Occipital lobe (tissue), 2 donors: Measurements from ENCODE around the gene CA7. TPM values are rescaled to one million over a fixed set of nuclear protein-coding genes. Genes with fewer than 3 reads are reported as not detected.

Source experiments
- DNase-seq: peaks from one replicate; lab custom pipeline; 2025; lab: John Stamatoyannopoulos, UW
- total RNA-seq: library from RNA; depleted of rRNA; stranded (reverse); fragments of >200 nt; gene quantifications from one replicate; pipeline ENCODE4 v1.2.3, GENCODE V29; 2014

Gene CA7
- not detected for total RNA-seq

DNA sequence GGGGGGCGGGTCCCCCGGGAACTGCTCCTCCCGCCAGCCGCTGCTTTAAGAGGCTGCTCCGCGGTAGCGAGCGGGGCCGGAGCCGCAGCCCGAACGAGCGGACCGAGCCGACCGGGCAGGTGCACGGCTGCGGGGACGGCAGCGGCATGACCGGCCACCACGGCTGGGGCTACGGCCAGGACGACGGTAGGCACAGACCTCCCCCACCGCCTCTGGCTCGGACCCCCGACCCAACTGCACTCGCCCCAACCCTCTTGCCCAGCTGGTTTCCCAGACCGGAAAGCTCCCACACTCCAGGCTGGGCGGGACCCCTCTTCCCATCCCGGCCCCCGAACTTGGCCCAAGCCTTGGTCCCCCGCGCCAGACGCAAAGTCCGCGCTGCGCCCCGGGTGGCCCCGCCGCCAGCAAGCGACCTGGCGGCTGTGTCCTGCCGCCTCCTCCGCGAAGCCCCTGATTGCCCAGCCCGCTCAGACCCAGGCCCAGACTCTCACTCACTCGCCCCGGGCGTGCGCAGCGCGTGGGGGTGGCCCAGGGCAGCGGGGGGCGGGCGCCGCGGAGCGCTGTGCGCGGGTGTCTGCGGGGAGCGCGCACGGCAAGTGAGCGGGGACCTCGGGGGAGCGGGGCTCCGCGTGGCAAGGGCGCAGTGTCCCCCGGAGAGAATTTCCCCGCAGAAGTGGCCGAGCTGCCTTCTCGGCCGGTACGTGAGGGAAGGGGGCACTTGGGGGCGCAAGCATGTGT lies at the start of gene CA7:
CA7 (plus strand) TSS at position 73 of the 738 bp plus-strand sequence; CDS start at position 147, 74 bp downstream.
- DNase-seq = peak; percentile 13

DNA sequence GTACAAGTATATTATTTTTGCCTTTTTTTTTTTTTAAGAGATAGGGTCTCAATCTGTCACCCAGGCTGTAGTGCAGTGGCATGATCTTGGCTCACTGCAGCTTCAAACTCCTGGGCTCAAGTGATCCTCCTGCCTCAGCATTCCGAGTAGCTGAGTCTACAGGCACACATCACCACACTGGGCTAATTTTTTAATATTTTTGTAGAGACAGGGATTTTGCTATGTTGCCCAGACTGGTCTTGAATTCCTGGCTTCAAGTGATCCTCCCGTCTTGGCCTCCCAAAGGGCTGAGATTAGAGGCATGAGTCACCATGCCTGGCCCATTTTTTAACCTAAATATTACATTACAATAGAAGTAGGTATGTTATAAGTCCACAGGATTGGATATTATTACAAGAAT lies 46.1 kb upstream of the CA7 start:
- no peak for DNase-seq

DNA sequence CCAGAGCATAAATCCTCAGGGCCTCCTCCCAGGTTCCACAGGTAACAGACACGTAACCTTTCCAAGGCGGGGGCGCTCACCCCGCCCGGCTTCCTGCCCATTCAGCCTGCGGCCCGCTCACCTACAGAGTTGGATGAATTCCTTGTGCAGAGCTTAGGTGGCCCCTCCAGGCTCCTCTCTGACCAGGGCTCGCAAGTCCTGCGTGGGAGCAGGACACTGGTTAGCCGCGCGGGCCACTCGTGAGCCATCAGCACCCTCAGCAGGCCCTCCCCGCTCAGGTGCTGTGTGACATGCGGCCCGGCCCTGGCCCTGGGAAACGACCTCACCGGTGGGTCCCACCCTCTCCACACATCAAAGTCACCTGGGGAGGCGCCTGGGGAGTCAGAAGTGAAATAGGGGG lies 43.4 kb upstream of the CA7 start:
- DNase-seq = no peak

DNA sequence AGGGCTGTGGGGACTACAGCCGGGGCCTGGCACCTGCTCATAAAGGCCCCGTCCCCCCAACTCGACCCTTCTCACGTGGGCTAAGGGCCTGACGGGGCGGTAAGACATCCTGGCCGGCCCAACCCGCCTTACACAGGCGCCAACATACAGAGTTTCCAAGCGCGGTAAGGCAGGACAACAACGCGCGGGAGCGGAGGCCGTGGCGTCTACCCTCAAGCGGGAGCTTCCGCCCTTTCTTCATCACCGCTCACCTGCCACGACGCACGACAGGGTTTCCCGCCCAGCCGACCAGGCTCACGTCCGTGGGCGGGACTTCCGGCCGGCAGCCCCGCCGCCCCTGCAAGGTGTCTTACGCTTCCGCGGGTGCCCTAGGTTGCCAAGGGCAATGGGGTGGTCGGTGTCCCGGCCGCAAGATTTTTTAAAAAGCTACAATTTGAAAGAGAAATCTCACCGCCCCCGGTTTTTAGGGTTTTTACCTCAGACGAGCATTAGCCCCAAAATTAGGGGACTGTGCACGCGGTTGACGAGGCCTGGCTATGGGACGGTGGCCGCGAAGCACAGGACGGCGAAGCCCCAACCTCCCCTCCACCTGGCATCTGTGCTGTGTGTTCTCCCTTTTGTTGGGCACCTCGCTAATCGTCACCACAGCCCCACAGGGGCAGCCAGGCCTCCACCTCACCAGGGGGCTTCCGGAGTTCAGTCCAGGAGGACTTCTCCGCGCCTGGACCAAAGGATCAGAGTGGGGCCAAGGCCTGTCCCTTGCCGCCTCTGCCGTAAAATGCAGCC lies 42.7 kb upstream of the CA7 start, which contains the start of gene TERB1:
TERB1 (minus strand) TSS at position 265 of the 786 bp plus-strand sequence. CDS start 4,786 bp downstream, outside the sequence.
- DNase-seq = no peak

DNA sequence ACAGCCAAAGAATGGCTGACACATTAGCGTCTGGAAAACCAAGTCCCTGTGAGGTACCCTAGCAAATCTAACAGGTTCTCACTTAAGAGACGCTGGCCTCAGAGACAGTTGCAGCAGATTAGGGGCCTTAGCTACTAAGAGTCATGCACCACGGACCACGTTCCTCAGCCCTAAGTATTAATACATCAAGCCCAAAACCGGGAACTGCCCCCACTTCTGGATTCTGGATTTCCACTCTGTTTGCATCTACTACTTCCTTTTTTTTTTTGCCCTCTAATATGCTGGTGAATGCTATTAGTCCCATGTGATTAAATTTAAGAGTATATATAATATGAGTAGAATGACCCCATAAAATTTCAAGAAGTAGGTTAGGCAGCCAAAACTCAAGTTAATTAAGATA lies 42.1 kb upstream of the CA7 start:
- no peak for DNase-seq

DNA sequence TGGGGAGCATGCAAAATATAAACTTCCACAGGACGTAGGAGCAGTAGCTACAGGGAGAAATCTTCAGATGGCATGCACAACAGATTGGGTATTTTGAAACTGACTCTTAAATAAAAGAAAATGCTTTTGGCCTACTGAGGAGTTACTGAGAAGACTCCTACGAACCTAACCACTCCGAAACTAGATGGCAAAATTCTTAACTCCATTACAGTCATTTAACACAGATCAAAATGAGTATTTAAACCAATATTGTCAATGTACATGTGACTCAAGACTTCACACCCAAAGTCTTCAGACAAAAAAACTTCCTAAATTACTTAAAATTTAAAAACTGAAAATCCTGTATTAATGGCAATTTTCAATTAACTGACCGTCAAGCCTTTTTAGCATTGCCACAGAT lies 34.4 kb upstream of the CA7 start:
- DNase-seq = no peak

DNA sequence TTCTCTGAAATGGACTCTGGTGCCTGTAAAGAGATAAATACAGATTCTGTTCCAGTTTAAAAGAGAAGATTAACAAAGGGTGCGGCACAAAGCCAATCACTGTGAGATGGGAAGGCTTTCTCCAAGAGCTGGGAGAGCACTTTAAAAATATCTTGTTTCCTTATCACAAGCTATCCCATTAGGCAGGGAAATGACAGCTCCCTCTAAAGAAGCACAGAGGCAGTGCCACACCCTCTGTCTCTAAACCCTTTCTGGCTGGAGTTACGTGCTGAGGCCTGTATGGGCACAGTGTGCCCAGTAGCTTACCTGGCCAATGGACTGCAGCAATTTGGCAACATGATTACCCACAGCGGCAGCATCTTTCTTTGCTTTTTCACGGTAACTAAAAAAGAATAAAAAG lies 33.8 kb upstream of the CA7 start:
- no peak for DNase-seq

DNA sequence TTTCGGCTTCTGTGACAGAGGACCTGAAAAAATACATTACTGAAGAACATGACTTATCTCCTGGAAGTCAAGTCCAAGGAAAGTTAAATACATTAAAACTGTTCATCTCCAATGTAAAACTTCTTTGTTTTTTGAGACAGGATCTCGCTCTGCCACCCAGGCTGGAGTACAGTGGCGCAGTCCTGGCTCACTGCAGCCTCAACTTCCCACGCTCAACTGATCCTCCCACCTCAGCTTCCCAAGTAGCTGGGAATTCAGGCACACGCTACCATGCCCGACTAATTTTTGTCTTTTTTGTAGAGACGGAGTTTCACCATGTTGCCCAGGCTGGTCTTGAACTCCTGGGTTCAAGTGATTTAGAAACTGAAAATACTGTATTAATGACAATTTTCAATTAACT lies 33.2 kb upstream of the CA7 start:
- no peak for DNase-seq

DNA sequence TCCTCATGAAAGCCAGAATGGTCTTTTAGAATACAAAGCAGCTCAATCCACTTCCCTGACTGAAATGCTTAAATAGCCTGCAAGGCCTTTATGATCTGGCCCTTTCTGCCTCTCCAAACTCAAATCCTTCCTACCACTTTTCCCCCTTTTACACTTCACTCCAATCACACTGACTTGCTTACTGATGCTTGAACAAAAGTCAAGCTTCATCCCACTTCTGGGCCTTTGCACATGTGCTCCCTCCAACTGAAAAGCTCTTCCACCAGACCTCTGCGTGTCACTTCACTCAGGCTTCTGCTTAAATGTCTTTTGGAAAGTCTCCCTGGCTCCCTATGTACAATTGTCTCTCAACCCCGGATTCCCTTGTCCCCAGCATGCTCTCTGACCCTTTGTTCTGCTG lies 29.5 kb upstream of the CA7 start:
- no peak for DNase-seq

DNA sequence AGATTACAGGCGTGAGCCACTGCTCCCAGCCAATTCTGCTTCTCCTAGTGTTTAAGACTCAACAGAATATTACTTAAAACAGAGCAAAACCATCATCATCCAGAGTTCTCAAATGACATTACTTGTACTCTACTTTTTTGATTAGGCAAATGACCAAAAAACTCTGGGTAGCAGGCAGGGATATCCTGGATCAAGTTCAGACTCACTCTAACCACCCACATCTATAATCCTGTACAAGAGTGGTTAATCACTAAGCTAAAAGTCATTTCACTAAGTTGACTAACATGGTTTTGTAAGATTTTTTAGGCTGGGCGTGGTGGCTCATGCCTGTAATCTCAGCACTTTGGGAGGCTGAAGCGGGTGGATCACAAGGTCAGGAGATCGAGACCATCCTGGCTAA lies 20.2 kb upstream of the CA7 start:
- no peak for DNase-seq

DNA sequence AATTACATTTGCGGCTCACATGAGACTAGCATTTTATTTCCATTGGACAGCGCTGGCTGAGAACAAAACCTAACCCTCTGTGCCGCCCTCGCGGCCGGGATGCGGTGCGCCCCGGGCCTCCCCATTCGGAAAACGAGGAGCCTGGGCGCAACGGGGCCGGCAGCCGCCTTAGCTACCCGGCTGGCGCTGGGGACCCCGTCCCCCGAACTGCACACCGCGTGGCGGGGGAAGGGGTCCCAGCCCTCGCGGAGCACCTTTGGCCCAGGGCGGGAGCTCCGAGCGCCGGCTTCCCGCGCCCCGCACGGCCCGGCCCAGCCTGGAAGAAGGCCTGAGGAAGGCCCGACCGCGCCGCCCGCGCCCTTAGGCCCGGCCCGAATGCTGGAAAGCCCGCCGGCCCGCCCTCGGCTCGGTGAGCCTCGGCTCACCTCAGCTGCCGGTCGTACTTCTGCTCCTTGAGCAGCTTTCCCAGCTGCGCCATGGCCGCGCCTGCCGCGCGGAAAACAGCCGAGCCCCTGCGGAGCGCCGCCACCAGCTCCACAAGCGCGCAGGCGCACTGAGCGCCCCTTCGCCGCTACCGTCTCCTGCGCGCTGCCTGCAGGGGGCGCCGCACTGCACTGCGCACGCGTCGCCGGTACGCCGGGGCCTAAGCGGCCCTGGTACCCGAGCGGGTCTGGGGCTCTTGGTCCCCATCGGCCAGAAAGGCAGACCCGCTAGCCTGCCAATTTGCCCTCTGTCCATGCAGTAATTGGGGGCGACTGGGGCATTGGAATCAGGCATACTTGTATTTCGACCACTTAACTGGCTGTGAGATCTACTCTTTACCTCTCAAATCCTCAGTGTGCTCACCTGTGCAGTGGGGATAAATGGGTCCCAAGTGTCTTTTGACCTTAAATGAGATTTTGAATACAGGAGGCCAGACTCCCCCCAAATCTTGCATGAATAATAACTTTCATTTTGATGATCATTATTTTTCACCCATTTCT lies 13.5 kb upstream of the CA7 start, which contains the start of gene NAE1:
NAE1 (minus strand) TSS at position 555 of the 983 bp plus-strand sequence; CDS start at position 478, 77 bp downstream.
- DNase-seq = peak; percentile 77

DNA sequence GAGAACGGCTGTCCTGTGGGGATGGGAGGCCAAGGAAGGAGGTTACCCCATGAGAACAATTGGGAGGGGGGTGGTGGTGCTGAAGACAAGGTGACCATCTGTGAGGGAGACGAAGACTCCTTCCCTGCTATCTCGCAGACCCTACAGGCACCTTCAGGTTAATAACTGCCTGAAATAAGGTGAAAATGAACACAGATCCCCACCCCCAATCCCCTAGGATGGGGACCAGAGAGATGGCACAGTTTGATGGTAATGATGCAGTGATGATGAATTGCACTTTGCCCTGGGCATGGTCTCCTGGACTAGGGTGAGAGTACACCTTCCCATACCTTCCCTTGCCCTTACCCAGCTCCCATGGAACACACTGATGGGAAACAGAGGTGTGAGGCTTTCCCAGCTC lies 12.0 kb upstream of the CA7 start:
- no peak for DNase-seq

DNA sequence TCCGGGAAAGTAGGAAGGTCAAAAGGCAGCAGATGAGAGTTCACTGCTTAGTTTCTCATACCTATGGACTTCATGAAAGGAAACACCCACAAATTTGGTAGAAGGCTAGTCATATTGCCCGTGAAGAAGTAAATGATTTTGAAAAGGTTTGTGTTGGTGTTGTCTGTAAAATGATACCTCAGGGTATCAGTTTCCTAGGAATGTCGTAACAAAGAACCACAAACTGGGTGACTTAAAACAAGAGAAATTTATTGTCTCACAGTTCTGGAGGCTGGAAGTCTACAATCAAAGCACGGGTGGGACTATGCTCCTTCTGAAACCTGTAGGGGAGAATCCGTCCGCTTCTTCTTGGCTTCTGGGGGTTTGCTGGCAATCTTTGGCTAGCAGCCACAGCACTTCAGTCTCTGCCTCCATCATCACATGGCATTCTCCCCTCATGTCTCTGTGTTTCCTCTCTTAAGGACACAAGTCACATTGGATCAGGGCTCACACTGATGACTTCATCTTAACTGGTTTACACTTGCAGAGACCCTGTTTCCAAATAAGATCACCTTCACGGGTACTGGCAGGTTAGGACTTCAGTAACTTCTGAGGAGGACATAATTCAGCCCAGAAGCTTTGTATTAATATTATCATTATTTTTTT lies 11.4 kb upstream of the CA7 start:
- DNase-seq = no peak

DNA sequence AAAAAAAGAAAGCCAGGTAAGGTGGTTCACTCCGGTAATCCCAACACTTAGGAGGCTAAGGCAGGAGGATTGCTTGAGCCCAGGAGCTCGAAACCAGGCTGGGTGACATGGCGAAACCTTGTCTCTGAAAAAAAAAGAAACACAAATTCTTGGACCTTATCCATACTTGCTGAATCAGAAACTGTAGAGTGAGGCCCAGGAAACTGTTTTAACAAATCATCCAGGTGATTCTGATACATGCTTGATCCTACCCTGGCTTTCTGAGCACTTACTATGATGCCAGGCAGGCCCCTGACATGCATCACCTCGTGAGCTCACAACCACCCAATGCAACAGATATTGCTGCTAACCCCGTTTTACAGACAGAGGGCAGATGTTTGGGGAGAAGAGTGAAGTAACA lies 9.5 kb upstream of the CA7 start:
- no peak for DNase-seq

DNA sequence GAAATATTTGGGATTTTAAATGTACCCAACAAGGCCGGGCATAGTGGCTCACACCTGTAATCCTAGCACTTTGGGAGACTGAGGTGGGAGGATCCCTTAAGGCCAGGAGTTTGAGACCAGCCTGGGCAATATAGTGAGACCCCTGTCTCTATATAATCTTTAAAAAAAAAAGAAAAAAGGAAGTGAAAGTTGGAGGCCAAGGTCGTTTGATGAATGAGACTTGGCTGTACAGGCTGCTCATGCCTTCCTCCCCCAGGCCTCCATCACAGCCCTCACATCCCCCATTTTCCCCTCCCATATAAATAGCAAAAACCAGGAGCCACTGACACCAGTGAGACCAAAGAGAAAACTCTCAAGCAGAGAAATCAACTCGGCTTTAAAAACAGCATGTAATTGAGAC lies 3.3 kb upstream of the CA7 start:
- no peak for DNase-seq

DNA sequence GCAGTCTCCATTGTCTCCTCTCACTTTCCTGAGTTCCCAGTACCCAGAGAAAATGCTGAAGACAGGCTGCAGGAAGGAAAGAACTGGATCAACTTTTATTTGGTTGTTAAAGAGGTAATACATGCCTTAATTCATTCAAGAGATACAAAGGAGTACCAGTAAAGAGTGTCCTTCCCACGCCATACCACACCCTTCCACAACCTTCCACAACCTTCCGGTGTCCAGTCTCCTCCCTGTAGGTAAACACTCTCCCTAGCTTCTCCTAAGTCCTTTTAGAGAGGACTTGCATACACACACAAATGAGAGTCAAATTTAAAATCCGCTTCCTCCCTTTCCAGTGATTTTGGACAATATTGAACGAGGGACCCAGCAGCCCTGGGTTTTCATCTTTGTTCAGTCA lies 2.8 kb upstream of the CA7 start:
- no peak for DNase-seq

DNA sequence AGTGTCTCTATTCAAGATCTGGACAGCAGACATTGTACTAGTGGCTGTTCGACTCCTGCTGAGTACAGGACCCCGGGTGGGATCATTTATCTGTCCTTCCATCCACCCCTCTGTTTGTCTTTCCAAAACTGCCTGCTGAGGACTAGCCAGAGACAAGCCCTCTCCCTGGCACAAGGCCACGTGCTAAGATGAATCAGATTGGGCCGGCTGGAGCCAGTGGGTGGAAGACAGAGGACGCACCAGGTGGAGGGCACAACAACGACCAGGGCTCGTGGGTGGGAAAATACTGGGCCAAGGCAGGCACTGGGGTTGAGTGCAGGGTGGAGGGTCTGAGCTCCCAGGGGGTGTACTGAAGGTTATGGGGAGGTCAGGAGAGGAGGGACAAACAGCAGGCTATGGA lies 1.4 kb upstream of the CA7 start:
- DNase-seq = peak; percentile 11

DNA sequence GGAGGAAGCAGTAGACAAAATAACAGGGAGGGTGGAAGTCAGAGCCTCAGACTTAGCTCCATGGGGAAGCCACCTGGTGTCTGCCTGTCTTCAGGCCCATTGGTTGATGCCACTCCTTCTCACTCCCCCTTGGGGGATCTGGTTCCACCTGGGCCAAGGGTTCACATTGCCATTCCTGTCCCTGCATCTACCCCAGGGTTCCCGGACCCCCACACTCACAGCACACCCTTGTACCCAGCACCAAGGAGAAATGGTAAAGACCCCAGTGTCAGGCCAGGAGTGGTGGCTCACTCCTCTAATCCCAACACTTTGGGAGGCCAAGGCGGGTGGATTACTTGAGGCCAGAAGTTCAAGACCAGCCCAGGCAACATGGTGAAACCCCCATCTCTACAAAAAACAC lies 1.0 kb upstream of the CA7 start:
- no peak for DNase-seq

DNA sequence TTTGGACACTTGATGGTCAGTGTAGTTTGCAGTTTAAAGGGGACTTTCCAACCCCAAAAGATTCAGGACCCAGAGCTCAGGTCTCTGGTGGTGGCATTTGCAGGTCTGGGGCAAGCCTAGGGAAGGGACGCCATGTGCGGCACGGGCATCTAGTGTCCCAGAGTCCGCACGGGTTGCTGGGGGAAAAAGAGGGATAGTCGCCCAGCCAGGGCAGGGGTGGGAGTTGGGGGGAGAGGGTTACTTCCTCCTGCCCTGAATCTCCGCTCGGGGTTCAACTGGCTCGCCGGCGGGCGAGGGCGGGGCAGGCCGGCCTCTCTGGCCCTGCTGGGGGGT lies 239 bp upstream of the CA7 start:
- DNase-seq = no peak

DNA sequence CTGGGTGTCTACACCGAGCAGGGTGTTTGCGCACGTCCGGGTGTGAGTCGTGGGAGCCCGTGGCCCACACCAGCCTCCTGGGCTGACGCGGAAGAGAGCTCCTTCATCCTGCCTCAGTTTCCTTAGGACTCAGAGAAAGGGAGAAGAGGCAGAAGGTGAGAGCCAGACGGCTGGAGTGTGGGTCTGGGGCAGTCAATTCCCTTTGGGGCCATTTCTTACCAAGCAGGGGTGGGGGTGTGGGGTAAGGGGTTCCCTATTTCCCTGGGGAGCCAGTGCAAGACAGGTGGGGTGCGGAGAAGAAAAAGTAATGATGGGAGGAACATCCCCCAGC lies 831 bp downstream of the CA7 start:
- no peak for DNase-seq

DNA sequence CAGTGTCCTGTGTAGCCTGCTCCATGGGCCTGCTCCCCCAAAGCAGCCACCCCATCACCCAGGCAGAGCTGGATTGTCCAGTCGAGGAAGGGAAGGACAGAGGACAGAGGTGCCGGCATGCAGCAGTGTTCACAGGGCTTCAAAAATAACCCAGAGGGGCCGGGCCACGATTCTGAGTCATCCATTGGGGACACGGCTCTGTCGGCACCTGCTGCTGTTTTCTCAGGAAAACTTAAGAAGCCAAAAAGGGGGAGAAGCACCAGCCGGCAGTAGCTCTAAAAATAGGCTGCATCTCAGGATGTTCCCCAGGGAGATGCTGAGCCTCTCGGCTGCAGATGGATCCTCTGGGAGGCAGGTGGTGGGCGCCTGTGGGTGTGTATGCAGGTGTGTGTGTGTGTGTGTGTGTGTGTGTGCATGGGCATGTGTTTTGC lies 1.6 kb downstream of the CA7 start:
- DNase-seq = peak; percentile 72
